CD4-positive, alpha-beta T cell treated with Interleukin-12 subunit alpha and Interleukin-12 subunit beta, for 1 hour (primary cell): Measurements from ENCODE around the gene KIAA0753.

Source experiments
- DNase-seq: peaks from one replicate; pipeline ENCODE4 v3.0.0-alpha.2; 2020

KIAA0753 gene

DNA sequence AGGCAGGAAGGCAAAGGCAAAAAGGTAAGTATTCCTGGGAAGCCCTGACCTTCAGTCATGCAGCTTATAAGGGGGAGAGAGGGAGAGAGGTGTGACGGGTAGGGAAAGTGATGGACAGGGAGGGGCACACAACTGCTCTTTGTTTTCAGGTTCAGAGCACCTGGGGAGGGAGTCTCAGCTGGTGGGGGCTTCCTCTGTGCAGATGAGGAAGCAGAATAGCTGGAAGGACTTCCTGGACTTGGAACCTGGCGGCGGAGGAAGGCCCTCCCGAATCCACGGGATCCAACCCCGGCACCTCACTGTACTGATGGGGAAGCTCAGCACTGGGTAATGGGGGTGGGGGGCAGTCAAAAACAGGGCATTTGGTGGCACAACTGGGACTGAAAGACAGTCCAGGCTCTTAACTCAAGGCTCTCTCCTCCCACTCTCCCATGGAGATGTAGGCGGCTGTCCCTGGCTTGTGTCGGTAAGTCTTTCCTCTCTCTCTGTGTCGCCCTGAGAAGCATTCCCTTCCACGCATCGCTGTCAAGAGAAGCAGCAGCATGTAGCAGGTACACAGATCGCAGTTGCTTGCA is 72.2 kb downstream of the KIAA0753 start:
- no peak for DNase-seq

- DNase-seq = no peak
Measured at GRCh38 chr17:6567528-6568183, 72.9 kb downstream of the KIAA0753 start.

GRCh38 chr17:6561446-6561845 is 79.1 kb downstream of the KIAA0753 start:
- DNase-seq = no peak

DNA sequence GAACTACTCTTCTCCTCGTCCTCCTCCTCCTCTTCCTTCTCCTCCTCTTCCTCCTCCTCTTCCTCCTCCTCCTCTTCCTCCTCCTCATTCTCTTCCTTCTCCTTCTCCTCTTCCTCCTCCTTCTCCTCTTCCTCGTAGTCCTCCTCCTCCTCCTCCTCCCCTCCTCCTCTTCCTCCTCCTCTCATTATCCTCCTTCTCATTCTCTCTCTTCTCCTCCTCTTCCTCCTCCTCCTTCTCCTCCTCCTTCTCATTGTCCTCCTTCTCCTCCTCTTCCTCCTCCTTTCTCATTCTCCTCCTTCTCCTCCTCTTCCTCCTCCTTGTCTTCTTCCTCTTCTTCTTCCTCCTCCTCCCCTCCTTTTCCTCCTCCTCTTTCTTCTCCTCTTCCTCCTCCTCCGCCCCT is 80.0 kb downstream of the KIAA0753 start:
- DNase-seq = no peak

DNA sequence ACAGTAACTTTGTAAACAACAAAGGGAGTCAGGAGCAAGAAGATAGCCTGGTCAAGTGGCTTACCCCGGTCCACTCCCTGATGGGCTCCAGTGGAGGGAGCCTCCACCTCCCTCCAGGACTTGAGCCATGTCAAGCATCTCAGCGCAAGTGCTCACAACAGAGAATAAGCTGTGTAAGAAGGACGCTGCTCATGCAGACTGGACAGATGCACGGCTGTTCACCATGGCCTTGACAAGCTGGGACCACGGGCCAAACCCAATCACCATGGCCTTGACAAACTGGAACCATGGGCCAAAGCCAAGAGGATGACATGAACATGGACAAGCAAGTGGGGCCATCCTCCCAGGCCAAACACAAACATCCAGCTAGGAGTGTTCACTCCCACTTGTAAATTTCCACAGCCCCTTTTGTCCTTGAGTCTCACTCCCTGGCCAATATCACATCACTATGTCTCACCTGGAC is 80.7 kb downstream of the KIAA0753 start:
- no peak for DNase-seq

DNA sequence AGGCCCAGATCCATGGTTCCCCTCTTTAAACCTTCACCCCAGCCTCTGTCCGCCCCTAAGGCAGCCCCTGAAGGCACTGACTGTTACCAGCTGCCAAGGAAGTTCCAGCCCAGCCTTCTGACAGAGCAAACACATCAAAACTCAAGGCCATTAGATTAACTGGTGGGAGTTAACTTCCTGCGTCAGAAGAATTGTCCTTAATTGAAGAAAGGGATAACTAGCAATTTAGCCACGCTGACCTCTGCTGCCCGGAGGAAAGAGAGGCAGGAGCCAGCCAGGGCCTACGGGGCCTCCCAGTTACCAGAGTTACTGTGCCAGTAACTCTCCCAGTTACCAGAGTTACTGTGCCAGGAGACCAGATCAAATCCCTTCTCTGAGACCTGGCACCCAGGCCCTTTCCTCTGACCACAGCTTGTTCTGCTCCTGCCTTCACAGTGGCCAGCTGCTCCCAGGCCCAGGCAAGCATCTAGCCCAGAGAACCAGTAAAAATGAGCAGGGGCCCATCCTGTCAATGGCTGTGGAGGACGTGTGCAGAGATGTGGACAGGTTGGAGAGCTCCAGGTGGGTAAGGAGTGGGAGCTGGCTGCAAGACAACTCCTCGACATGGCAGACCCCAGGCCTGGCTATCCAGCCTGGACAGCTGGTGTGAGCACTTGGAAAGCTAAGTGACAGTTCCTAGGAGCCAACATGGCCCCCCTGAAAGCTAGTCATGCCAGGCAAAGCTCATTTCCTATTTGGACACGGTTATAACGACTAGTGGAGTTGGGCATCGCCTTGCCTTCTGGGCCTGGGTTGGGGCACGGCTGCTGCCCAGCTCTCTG is 81.4 kb downstream of the KIAA0753 start:
- DNase-seq = no peak

DNA sequence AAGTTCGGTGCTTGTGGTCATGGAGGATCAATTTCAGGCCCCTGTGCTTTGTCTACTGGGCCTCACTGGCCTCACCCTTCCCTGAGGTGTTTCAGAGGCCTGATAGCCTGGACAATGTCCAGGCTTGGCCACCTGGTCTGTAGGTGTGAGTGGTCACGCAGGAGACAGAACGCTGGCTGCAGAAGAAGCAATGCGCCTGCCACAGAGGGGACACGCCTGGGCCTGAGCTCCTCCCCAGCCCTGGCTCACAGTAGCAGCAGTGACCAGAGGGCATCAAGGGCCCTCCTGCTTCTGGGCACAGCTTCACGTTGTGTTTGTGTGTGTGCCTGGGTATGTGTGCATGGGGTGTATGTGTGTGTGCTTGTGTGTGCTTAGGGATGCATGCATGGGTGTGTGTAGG is 82.2 kb downstream of the KIAA0753 start:
- DNase-seq = no peak

DNA sequence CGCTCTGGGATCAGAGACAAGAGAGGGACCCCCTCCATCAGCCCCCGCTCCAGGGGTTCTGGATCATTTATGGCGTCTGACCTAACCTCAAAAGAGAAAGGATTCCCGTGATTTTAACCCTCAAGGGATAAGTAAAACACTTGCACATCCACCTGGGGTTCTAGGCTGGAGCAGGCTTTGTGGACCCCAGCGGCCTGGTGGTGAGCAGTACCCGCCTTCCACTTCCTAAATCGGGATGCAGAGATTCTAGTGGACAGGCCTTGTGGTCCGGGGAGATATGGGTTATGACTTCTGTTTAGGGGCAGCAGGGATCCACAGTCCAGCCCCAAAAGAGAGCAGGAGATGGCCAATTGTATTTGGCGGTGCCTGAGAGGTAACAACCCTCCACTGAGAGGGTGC is 83.5 kb downstream of the KIAA0753 start:
- DNase-seq = no peak

DNA sequence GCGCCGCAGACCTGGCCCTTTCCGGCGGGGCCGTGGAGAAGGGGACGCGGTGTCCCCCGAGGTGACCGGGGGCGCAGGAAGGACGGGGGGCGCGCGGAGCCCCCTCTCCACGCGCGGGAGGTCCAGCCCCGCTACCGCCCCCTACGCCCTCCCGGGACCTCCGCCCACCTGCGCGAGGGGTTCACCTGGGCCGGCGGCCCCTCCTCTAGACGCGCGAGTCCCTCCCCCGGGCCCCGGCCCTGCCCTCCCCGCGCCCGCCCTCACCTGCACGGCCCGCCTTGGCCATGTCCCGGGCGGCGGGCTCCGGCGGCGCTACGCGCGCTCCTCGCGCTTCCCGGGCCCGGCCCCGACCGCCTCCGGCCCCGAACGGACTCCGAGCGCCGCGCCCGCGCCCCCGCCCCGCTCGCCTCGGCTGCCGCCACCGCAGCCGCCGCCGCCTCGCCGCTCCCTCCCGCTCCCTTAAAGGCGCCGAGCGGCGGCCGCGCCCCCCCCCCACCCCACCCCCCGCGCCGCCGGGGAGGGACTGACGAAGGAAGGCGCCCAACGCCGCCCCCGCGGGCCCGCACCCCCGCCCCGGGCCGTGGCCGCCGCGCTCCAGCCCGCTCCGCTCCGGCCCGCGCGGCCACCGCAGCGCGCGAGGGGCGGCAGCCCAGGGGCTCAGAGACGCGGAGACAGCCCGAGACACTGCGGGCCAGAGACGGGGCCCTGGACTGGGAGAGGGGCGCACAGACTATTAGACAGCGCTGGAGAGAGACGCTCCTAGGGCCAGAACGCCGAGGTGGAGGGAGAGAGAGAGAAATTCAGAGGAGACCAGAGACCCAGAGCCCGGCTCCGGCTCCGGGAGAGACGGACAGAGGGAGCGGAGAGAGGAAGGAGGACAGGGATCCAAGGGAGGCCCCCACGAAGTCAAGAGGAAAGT is 84.1 kb downstream of the KIAA0753 start, which contains the start of gene PITPNM3:
PITPNM3 (minus strand) TSS at position 435 of the 919 bp plus-strand sequence; CDS start at position 286, 149 bp downstream.
- DNase-seq = no peak

DNA sequence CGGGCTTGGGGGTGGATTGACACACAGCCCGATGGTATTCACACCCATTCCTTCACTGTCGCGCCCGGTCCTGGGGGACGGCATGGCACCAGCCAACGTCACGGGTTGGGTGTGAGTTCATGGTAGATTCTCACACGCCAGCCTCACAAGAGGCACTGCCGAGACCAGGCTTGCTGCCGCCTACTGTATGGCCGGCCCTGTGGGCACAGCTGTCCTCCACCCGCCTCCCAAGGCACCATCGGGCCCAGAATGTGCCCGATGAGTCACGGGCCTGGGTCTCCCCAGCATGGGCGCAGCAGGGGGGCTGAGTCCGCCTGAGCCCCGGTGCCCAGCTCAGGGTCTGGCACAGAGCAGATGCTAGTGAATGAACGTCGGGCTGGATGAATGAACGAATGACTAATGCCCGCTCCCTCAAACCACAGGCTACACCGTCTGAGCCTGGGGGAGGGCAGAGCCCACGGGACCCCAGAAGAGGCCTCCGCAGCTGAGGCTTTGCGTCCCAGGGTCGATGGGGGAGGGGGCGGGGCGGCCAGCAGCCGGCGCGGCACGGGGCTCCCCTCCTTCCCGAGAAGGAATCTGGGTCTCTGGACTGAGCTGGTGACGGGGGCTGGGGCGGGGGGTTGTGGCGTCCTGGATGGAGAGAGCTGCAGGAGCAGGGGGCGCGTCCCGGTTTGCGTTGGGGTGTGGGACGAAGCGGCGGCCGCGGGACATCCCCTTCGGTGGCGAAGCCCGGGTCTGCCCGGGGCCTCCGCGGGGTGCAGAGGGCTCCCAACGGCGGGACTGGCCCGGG is 85.0 kb downstream of the KIAA0753 start:
- no peak for DNase-seq

DNA sequence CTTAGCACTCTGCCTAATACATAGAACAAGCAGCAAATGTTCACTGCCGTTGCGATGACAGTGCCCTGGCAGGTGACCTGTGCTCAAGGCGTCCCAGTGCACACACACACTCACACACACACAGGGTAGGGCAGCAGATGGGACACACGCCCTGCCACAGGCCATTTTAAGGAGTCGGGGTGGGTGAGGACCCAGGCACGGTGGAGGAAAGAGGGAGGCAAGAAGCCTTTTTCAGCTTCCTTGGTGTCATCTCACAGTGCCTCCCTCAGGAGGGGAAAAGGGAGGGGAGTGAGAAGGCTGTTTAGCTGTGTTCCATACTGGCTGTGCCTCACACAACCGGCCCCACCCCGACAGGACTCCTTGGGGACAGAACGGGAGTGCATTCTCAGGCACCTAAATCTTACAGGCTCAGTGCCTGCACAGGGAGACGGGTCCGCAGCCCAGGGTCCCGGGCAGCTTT is 85.6 kb downstream of the KIAA0753 start:
- no peak for DNase-seq

GRCh38 chr17:6554342-6554741 is 86.2 kb downstream of the KIAA0753 start:
- DNase-seq = no peak

- no peak for DNase-seq
Measured at GRCh38 chr17:6551869-6552531, 88.5 kb downstream of the KIAA0753 start.

DNA sequence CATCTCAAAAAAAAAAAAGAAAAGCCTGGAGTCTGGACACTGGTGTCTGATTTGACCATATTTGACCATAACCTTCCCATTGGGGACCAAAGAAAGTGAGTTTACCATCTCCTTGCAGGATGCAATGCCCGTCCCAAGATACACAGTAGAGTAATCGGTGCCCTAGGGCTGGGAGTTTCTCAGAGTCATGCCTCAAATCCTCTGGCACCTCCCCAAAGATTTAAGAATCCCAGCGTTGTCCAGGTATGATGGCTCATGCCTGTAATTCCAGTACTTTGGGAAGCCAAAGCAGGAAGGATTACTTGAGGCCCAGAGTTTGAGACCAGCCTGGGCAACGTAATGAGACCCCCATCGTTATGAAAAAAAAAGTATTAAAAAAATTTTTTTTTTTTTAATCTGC is 89.2 kb downstream of the KIAA0753 start:
- DNase-seq = no peak

DNA sequence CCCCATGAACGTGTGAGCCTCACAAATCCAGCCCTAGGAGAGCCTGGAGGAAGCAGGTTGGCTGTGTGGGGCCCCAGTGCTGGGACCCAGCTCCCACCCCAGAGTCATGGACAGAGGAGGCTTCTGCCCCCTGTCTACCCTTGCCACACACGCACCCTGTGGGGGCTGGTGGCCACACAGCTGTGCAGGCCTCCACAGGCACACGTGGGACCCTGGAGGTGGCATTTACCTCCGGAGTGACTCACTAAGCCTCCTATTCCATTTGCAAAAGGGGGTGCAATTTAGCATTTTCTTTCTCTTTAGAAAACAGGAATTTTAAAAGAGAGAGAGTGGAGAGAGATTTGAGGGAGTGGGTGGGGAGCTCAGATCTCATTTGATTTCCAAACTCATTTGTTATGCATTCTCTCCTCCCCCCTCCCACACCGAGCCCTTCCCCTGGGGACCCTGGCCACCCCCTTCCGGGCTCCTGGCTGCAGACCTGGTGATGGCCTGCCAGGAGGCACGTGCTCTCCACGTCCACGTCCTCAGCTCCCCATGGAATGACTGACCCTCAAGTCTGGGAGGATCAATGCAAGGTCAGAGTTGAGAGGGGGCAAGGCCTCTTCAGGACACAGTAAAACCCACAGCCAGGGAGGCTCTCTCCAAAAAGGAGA is 91.0 kb downstream of the KIAA0753 start:
- no peak for DNase-seq

DNA sequence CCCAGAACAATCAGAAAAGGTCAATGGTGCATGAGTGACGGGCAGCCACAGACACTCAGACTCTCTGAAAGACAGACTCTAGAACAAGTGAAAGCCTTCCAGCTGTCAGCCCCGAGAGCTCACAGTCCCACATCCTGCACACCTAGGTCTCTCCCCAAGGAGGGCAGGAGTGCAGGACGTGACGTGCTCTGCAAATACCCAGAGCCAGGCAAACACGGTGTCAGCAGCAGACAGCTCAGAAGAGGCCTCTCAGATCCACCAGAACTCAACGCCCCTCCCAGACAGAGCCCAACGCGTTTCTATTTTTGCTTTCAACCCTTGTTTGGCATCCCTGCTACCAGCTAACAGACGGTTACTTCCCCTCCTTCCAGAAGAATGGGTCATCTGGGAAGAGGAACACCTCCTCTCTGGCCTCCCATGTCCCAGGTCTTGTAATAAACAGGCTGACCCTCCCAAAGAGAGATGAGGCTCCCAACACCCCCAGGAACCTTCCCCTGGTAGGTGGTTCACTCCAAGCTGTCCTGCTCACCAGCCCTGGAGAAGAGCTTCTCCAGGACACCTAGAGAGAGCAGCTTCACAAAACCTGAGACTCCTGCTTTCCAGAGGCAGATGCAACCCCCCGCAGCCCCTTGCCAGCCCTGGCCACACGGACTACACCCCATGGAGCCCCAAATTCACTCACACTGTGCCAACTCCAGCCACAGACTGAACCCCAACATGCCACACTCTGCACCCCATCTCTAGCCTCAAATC is 91.8 kb downstream of the KIAA0753 start:
- no peak for DNase-seq

DNA sequence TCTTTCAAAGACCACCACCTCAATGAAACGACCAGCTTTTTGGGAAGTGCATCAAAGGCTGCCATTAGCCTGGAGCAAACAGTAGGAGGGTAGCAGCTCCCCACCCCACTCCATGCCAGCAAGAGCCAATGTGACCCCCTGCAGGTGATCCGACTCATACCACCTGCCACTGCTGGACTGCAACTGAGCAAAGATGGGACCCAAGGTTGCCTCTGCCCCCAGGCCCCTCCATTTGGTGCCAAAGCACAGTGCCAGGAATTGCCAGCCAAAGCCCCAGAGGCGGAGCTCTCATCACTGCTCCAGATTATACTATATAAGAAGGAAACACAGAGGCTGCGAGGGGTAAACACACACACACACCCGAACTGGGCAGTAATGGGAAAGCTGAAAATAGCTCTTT is 92.5 kb downstream of the KIAA0753 start:
- no peak for DNase-seq

GRCh38 chr17:6547336-6547735 is 93.2 kb downstream of the KIAA0753 start:
- DNase-seq = no peak

DNA sequence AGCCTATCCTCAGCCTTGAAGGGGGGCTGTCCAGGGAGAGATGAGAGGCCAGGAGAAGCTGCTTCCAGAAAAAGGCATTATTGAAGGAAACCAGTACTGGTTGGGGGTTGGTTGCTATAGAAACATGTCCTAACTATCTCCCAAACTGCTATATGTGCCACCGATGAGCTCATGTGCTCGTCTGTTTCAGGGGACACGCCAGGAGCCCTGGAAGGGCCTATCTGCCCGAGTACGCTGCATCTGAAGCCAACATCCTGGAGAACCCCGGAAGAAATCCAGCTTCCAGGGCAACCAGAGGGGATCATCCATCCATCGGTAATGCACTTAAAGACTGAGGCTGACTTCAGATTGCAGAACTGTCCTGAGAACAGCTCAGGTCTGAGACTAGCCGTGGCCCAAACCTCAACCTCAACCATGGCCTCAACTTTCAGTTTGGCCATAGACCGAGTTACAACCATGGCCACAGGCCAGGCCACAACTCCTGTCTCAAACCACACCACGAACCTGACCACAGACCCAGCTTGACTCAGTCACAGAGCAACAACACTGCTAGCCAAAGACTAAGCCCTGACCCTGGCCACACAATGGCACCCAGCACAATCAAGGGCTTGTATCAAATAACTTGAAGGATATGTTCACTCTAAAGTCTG is 94.3 kb downstream of the KIAA0753 start:
- no peak for DNase-seq
